SH-SY5Y (cell line): ENCODE results near the gene ZSCAN5A.

Experiments used
- GATA2 ChIP-seq: IDR thresholded peaks from 2 replicates; pipeline ENCODE4 v1.6.1; 2011; ENCODE audit warnings: mild to moderate bottlenecking, low read depth, low read length
- GATA3 ChIP-seq: IDR thresholded peaks from 2 replicates; pipeline ENCODE4 v1.6.1; 2011; ENCODE audit warnings: low read depth, mild to moderate bottlenecking, low read length, moderate library complexity

DNA sequence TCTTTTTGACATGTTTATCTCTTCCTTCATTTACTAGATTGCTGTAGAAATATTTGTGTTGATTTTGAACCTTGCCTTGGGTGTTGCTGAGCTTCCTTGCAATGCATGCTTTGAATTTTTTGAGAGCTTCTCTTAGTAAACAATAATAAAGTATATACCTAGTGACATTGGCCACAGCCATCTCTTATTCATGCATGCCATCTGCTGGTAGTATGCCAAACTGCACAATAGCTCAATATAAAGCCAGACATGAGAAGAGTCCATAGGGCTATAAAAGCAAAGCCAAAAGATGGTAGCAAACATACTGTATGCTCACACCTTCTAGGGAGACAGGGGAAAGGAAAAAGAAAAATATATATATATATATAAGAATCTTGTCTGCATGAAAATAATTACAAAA lies 18.9 kb upstream of the ZSCAN5A start:
- no peak for TF ChIP-seq GATA2
- TF ChIP-seq GATA3, result no peak
